Measurements from ENCODE around the gene E2F8.

Gene E2F8

GRCh38 chr11:19199048-19199447 is 41.7 kb downstream of the E2F8 start:
- Histone ChIP-seq H3K27ac (ENCODE audit: low read depth, low read length) (no peak overlapping the region), H3K36me3 (ENCODE audit: low read length) (no peaks in the 10 kb centered on the region)

GRCh38 chr11:19196432-19196831 is 44.3 kb downstream of the E2F8 start:
- Histone ChIP-seq H3K9ac (ENCODE audit: low read length) (no peak overlapping the region), H3K9me2 (replicated peaks; ENCODE audit: insufficient read depth, low read length) (no peaks in the 10 kb centered on the region), H3K27me3 (ENCODE audit: low read length) (no peaks in the 10 kb centered on the region), H3K4me2 (ENCODE audit: low read depth, low read length, poor library complexity, severe bottlenecking) (no peak overlapping the region), H3K27ac (ENCODE audit: low read depth, low read length) (no peak overlapping the region), H3K79me2 (ENCODE audit: insufficient read depth, low read length) (no peaks in the 10 kb centered on the region), H2AFZ (ENCODE audit: low read depth, low read length, severe bottlenecking) (no peak overlapping the region), H4K20me1 (ENCODE audit: low read depth, low read length) (no peaks in the 10 kb centered on the region), H3F3A (ENCODE audit: insufficient read depth) (no peaks in the 10 kb centered on the region), H3K9me3 (ENCODE audit: insufficient read depth, low read length) (no peaks in the 10 kb centered on the region), H3K36me3 (ENCODE audit: low read length) (no peaks in the 10 kb centered on the region), H3K4me3 (ENCODE audit: insufficient read depth, low read length, poor library complexity, severe bottlenecking) (no peak overlapping the region)
- TF ChIP-seq EZH2phosphoT487 (conservative IDR thresholded peaks at IDR 0.05; ENCODE audit: low read length) (no peak), CTCF (IDR thresholded peaks at IDR 0.05; ENCODE audit: insufficient read depth, low read length, poor library complexity, severe bottlenecking) (no peak)

More at GRCh38 chr11:19199048-19199447, 41.7 kb downstream of the E2F8 start:
- Histone ChIP-seq H4K20me1 (ENCODE audit: low read depth, low read length) (no peaks in the 10 kb centered on the region), H2AFZ (ENCODE audit: low read depth, low read length, severe bottlenecking) (no peak overlapping the region), H3F3A (ENCODE audit: insufficient read depth) (no peaks in the 10 kb centered on the region), H3K4me2 (ENCODE audit: low read depth, low read length, poor library complexity, severe bottlenecking) (no peak overlapping the region), H3K79me2 (ENCODE audit: insufficient read depth, low read length) (no peaks in the 10 kb centered on the region), H3K9me2 (replicated peaks; ENCODE audit: insufficient read depth, low read length) (no peaks in the 10 kb centered on the region), H3K9me3 (ENCODE audit: insufficient read depth, low read length) (no peaks in the 10 kb centered on the region), H3K9ac (ENCODE audit: low read length) (no peak overlapping the region), H3K4me3 (ENCODE audit: insufficient read depth, low read length, poor library complexity, severe bottlenecking) (no peak overlapping the region), H3K27me3 (ENCODE audit: low read length) (no peaks in the 10 kb centered on the region)
- no peak for TF ChIP-seq EZH2phosphoT487 (conservative IDR thresholded peaks at IDR 0.05; ENCODE audit: low read length)
- TF ChIP-seq CTCF (IDR thresholded peaks at IDR 0.05; ENCODE audit: insufficient read depth, low read length, poor library complexity, severe bottlenecking) = no peak

- no peak overlapping the region for H3K27ac ChIP-seq (ENCODE audit: low read depth, low read length)
- no peaks in the 10 kb centered on the region for H3K36me3 ChIP-seq (ENCODE audit: low read length)
- no peaks in the 10 kb centered on the region for H3K9me2 ChIP-seq (replicated peaks; ENCODE audit: insufficient read depth, low read length)
- H3K9me3 ChIP-seq (ENCODE audit: insufficient read depth, low read length) = no peaks in the 10 kb centered on the region
- H3K4me2 ChIP-seq (ENCODE audit: low read depth, low read length, poor library complexity, severe bottlenecking) = no peak overlapping the region
- no peak overlapping the region for H3K4me3 ChIP-seq (ENCODE audit: insufficient read depth, low read length, poor library complexity, severe bottlenecking)
- no peak overlapping the region for H2AFZ ChIP-seq (ENCODE audit: low read depth, low read length, severe bottlenecking)
- no peaks in the 10 kb centered on the region for H4K20me1 ChIP-seq (ENCODE audit: low read depth, low read length)
- H3K79me2 ChIP-seq (ENCODE audit: insufficient read depth, low read length) = no peaks in the 10 kb centered on the region
- TF ChIP-seq CTCF (IDR thresholded peaks at IDR 0.05; ENCODE audit: insufficient read depth, low read length, poor library complexity, severe bottlenecking) = no peak
- no peak for TF ChIP-seq EZH2phosphoT487 (conservative IDR thresholded peaks at IDR 0.05; ENCODE audit: low read length)
- H3K9ac ChIP-seq (ENCODE audit: low read length) = no peak overlapping the region
- no peaks in the 10 kb centered on the region for H3K27me3 ChIP-seq (ENCODE audit: low read length)
- H3F3A ChIP-seq (ENCODE audit: insufficient read depth) = no peaks in the 10 kb centered on the region
Observed at GRCh38 chr11:19194620-19195308, 46.0 kb downstream of the E2F8 start.

All from SU-DHL-6 (cell line).